NCI-H774 (cell line): Measurements from ENCODE around the gene BLACAT1.
"Not testable (repeated sequence)": the region's sequence is repeated elsewhere in the genome, so short reads cannot be mapped to it uniquely, and the experiment has no call there.

Experiments
- DNase-seq: peaks from one replicate; lab custom pipeline; 2025; lab: John Stamatoyannopoulos, UW

Gene BLACAT1

GRCh38 chr1:205417870-205418635 is 37.8 kb downstream of the BLACAT1 start:
- DNase-seq, result no peak

GRCh38 chr1:205416322-205416721 is 39.5 kb downstream of the BLACAT1 start:
- no peak for DNase-seq

GRCh38 chr1:205410581-205411298 is 45.1 kb downstream of the BLACAT1 start:
- no peak for DNase-seq

GRCh38 chr1:205407970-205408369 is 47.9 kb downstream of the BLACAT1 start:
- DNase-seq, result no peak

- DNase-seq, result not testable (repeated sequence)
Measured at GRCh38 chr1:205406252-205406651, 49.6 kb downstream of the BLACAT1 start.
